MCF 10A (cell line): Measurements from ENCODE around the gene OR2T27. TPM values are rescaled to one million over a fixed set of nuclear protein-coding genes. Genes with fewer than 3 reads are reported as not detected.

Experiments used
- BruUV-seq: library from RNA; stranded (reverse); fragments of 400-500 nt; replicated peaks from 2 replicates; lab custom pipeline; 2021; lab: Mats Ljungman, UMichigan
- CTCF ChIA-PET: fragments of 300-600 bp; sonication (Branson Sonifier 250); formaldehyde crosslinking; extraction: SDS; loops from one replicate; lab custom pipeline; 2021; ENCODE audit warnings: antibody characterized with exemption, inconsistent platforms; lab: Yijun Ruan, JAX
- POLR2A ChIA-PET: fragments of 300-600, 350-650 bp; sonication (Branson Sonifier 250); formaldehyde crosslinking; extraction: SDS; loops from one replicate; lab custom pipeline; 2020; ENCODE audit warnings: antibody characterized with exemption, inconsistent platforms; lab: Yijun Ruan, JAX
- DNase-seq: peaks from one replicate; pipeline ENCODE4 v3.0.0-alpha.2; 2018; ENCODE audit not compliant: unreplicated experiment
- H3K27ac Mint-ChIP-seq: one replicate; pipeline ENCODE4 v1.8.0; 2022; ENCODE audit warnings: mild to moderate bottlenecking, low read depth, mixed read lengths; ENCODE audit not compliant: unreplicated experiment
- H3K27me3 Mint-ChIP-seq: one replicate; pipeline ENCODE4 v1.8.0; 2022; ENCODE audit warnings: mixed read lengths; ENCODE audit not compliant: insufficient read depth, unreplicated experiment
- H3K36me3 Mint-ChIP-seq: one replicate; pipeline ENCODE4 v1.8.0; 2022; ENCODE audit warnings: mild to moderate bottlenecking, moderate library complexity, mixed read lengths; ENCODE audit not compliant: insufficient read depth, unreplicated experiment
- H3K4me1 Mint-ChIP-seq: one replicate; pipeline ENCODE4 v1.8.0; 2022; ENCODE audit warnings: mixed read lengths; ENCODE audit not compliant: insufficient read depth, unreplicated experiment
- H3K4me3 Mint-ChIP-seq: one replicate; pipeline ENCODE4 v1.8.0; 2022; ENCODE audit warnings: mild to moderate bottlenecking, moderate library complexity, mixed read lengths; ENCODE audit not compliant: unreplicated experiment
- H3K9me3 Mint-ChIP-seq: one replicate; pipeline ENCODE4 v1.8.0; 2022; ENCODE audit warnings: mixed read lengths; ENCODE audit not compliant: unreplicated experiment
- CTCF ChIP-seq: fragments of 200-600 bp; IDR thresholded peaks from one replicate; pipeline ENCODE4 v1.8.0; 2022; ENCODE audit warnings: antibody characterized with exemption, mild to moderate bottlenecking; ENCODE audit not compliant: unreplicated experiment
- intact Hi-C: fragments of 100-400 bp; cut with micrococcal nuclease; formaldehyde crosslinking; loops from 2 replicates; pipeline ENCODE4 v1.14.1; 2022
- total RNA-seq: library from RNA; stranded (reverse); gene quantifications from 2 replicates; pipeline ENCODE4 v1.2.3, GENCODE V29; 2022

Gene OR2T27
- total RNA-seq, 1 experiment from 2014 or later: not detected

GRCh38 chr1:248618119-248618518 is 37.2 kb downstream of the OR2T27 start:
- H3K27me3 Mint-ChIP-seq: no peaks in the 10 kb centered on the region
- intact Hi-C loops: loop anchor here (2.0 to 5.0 kb wide), 2 partner anchors 375 to 936 kb away; no protein-coding TSS in a partner anchor
- no peaks in the 10 kb centered on the region for H3K9me3 Mint-ChIP-seq
- no peak overlapping the region for H3K27ac Mint-ChIP-seq
- H3K4me3 Mint-ChIP-seq: no peak overlapping the region
- no peak for DNase-seq
- ChIA-PET CTCF (interaction anchor here (0.6 to 9.6 kb wide), 12 partner anchors 9 to 1196 kb away, joined by 3 to 159 read pairs (median 4); no protein-coding TSS in a partner anchor), POLR2A (interaction anchor here (1.5 kb wide), 1 partner anchor 79 kb away, joined by 3 read pairs; no protein-coding TSS in a partner anchor)
- H3K4me1 Mint-ChIP-seq: peaks cover 9% of the 10 kb centered on the region
- H3K36me3 Mint-ChIP-seq: no peaks in the 10 kb centered on the region
- BruUV-seq: no TSS peak
- TF ChIP-seq CTCF: no peak

- H3K4me3 Mint-ChIP-seq: no peak overlapping the region
- no TSS peak for BruUV-seq
- H3K9me3 Mint-ChIP-seq: no peaks in the 10 kb centered on the region
- TF ChIP-seq CTCF: no peak
- POLR2A ChIA-PET: interaction anchor here (0.7 kb wide), 1 partner anchor 18 kb away, joined by 4 read pairs; no protein-coding TSS in a partner anchor
- no peaks in the 10 kb centered on the region for H3K27me3 Mint-ChIP-seq
- H3K27ac Mint-ChIP-seq: no peak overlapping the region
- no peak for DNase-seq
- H3K4me1 Mint-ChIP-seq: peaks cover 12% of the 10 kb centered on the region
- no peaks in the 10 kb centered on the region for H3K36me3 Mint-ChIP-seq
- CTCF ChIA-PET: interaction anchor here (0.6 to 3.6 kb wide), 3 partner anchors 9 to 370 kb away, joined by 3 to 30 read pairs (median 8); no protein-coding TSS in a partner anchor
- intact Hi-C loops: no loop called here
These were observed 41.6 kb downstream of the OR2T27 start for GRCh38 chr1:248613742-248614141.

GRCh38 chr1:248611883-248612414 is 43.4 kb downstream of the OR2T27 start:
- intact Hi-C loops: loop anchor here (1.0 kb wide), 1 partner anchor 208 kb away; no protein-coding TSS in a partner anchor
- no peaks in the 10 kb centered on the region for H3K9me3 Mint-ChIP-seq
- TF ChIP-seq CTCF: no peak
- peaks cover 8% of the 10 kb centered on the region for H3K4me1 Mint-ChIP-seq
- H3K27me3 Mint-ChIP-seq: no peaks in the 10 kb centered on the region
- H3K36me3 Mint-ChIP-seq: no peaks in the 10 kb centered on the region
- ChIA-PET CTCF (interaction anchor here (0.8 to 3.6 kb wide), 7 partner anchors 11 to 383 kb away, joined by 3 to 30 read pairs (median 5); no protein-coding TSS in a partner anchor), POLR2A (no interaction called here)
- peak; percentile 52 for DNase-seq
- BruUV-seq: no TSS peak
- H3K4me3 Mint-ChIP-seq: no peak overlapping the region
- H3K27ac Mint-ChIP-seq: no peak overlapping the region

- DNase-seq: no peak
- intact Hi-C loops: no loop called here
- Mint-ChIP-seq H3K36me3 (no peaks in the 10 kb centered on the region), H3K27me3 (no peaks in the 10 kb centered on the region), H3K27ac (no peak overlapping the region), H3K4me1 (peaks cover 8% of the 10 kb centered on the region), H3K4me3 (no peak overlapping the region), H3K9me3 (no peaks in the 10 kb centered on the region)
- no TSS peak for BruUV-seq
- ChIA-PET POLR2A (no interaction called here), CTCF (interaction anchor here (1.0 to 1.7 kb wide), 3 partner anchors 10 to 206 kb away, joined by 3 to 8 read pairs (median 4); no protein-coding TSS in a partner anchor)
- no peak for TF ChIP-seq CTCF
These were observed 45.0 kb downstream of the OR2T27 start for GRCh38 chr1:248610301-248610700.

Other genes starting within 250 kb of the OR2T27 start
- not detected in 2 replicates for gene OR2T2, start 209.9 kb downstream of the OR2T27 start, total RNA-seq
- gene OR2T3, start 182.2 kb downstream of the OR2T27 start, total RNA-seq: not detected in 2 replicates
- gene OR2T5, start 166.9 kb downstream of the OR2T27 start, total RNA-seq: not detected in 2 replicates
- not detected in 2 replicates for gene OR2G6, start 147.5 kb downstream of the OR2T27 start, total RNA-seq
- gene OR2T29, start 92.8 kb downstream of the OR2T27 start, total RNA-seq: not detected in 2 replicates
- gene OR2T34, start 80.8 kb downstream of the OR2T27 start, total RNA-seq: not detected in 2 replicates
- not detected in 2 replicates for gene OR2T10, start 57.8 kb downstream of the OR2T27 start, total RNA-seq
- not detected in 2 replicates for gene OR2T11, start 20.4 kb downstream of the OR2T27 start, total RNA-seq
- not detected in 2 replicates for gene OR2T35, start 10.2 kb downstream of the OR2T27 start, total RNA-seq
- not detected in 2 replicates for gene OR14I1, start 47.2 kb upstream of the OR2T27 start, total RNA-seq
- gene LYPD8, start 100.2 kb upstream of the OR2T27 start, total RNA-seq: not detected in 2 replicates
- 31.5 and 34.0 TPM in 2 replicates for gene SH3BP5L, start 170.4 kb upstream of the OR2T27 start, total RNA-seq
- gene ZNF672, start 182.7 kb upstream of the OR2T27 start, total RNA-seq: 35.8 and 36.2 TPM in 2 replicates
- 88.8 and 103 TPM in 2 replicates for gene ZNF692, start 203.6 kb upstream of the OR2T27 start, total RNA-seq